Measurements from ENCODE around the gene PMEPA1.

PMEPA1 gene

GRCh38 chr20:57601737-57602136, 108.1 kb downstream of the PMEPA1 start:
- DNase-seq = no peak

- DNase-seq = no peak
These were observed 108.6 kb downstream of the PMEPA1 start for GRCh38 chr20:57601211-57601570.

GRCh38 chr20:57600320-57601210, 109.2 kb downstream of the PMEPA1 start:
- no peak for DNase-seq

GRCh38 chr20:57598491-57598890, 111.3 kb downstream of the PMEPA1 start:
- no peak for DNase-seq

All from kidney glomerular epithelial cell (primary cell).